ENCODE data around the gene XPO1.

DNA sequence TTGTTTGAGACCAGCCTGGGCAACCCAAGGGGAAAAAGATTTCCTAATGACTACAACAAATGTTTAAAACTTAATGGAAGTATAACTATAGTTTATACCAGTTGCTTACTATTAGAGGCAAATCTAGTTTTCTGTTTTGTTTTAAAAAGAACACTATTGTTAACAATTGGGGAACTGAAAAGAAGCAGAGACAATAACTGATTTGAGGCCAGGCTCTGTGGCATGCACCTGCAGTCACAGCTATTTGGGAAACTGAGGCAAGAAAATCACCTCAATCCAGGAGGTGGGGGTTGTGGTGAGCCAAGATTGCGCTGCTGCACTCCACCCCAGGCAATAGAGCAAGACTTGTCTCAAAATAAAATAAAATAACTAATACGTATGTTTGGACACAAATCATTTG, 39.1 kb downstream of the XPO1 start:
- TF ChIP-seq GATA3 (IDR thresholded peaks at IDR 0.05; ENCODE audit: low read depth, low read length) (no peak), GATA2 (IDR thresholded peaks at IDR 0.05; ENCODE audit: low read depth, low read length) (no peak)
